CD4-positive, alpha-beta T cell treated with Interleukin-15 for 1 hour (primary cell): ENCODE measurements around the gene ZC3H14.

Experiments used
- DNase-seq: peaks from one replicate; pipeline ENCODE4 v3.0.0-alpha.2; 2020

ZC3H14 gene

GRCh38 chr14:88611878-88612277, 49.0 kb downstream of the ZC3H14 start:
- no peak for DNase-seq

DNA sequence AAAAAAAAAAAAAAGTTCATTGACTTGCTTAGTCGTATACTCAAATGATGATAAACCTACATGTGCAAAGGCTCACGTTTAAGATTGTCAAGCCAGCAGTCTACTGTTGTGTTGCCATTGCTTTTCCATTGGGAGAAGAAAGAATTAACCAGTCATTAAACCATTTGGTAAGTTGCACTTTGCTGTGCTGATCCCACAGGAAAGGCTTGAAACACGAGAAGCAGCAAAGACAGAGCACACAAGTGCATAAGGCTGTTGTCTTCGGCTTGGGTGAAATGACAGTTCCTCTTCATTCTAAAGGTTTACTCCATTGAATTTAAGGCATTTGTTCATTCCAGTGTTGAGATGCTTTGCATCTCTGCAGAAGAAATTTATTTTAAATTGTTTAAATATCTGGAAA, 50.1 kb downstream of the ZC3H14 start:
- DNase-seq, result no peak

DNA sequence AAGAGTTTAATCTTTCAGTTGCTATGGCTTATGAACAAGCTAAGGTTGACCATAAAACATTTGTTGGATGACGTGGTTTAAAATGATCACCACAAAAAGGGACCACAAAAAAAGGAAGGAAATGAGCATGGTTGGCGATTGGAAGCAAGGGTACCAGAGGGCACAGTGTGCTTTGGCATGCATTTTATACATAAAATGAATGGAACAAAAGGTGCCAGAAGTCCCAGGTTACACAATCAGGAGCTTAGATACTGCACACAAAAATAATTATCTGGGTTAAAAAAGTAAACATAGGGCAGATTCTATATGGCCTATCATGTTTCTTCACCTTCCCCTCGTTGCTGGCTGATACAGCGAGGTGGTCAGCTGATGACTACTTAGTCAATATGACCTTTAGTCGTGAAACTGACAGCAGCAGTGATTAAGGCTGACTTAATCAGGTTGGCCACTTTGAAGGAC, 50.7 kb downstream of the ZC3H14 start:
- DNase-seq, result no peak

- no peak for DNase-seq
These were observed 51.5 kb downstream of the ZC3H14 start for GRCh38 chr14:88614218-88614907.

GRCh38 chr14:88616697-88617096, 53.9 kb downstream of the ZC3H14 start:
- DNase-seq, result no peak

- DNase-seq, result no peak
These were observed 54.6 kb downstream of the ZC3H14 start for GRCh38 chr14:88617479-88617878.

DNA sequence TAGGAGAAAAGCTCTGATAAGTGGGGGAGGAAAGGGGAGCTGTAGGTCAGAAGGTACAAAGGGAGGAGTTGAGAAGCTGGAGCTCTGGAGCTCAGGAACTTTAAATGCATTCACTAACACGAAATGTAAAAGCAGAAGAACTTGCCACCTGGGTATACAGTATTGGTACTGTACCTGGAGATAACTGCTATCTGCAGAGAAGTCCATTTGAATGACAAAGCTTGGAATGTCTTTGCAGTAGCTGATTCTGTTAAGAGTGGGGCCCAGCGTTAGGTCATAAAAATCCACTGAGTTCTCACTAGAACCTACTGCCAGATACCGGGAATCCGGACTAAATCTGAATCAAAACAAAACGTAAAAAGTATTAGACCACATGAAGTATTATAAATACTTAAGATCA, 55.6 kb downstream of the ZC3H14 start:
- no peak for DNase-seq

- DNase-seq, result no peak
These were observed 58.3 kb downstream of the ZC3H14 start for GRCh38 chr14:88621100-88621499.

DNA sequence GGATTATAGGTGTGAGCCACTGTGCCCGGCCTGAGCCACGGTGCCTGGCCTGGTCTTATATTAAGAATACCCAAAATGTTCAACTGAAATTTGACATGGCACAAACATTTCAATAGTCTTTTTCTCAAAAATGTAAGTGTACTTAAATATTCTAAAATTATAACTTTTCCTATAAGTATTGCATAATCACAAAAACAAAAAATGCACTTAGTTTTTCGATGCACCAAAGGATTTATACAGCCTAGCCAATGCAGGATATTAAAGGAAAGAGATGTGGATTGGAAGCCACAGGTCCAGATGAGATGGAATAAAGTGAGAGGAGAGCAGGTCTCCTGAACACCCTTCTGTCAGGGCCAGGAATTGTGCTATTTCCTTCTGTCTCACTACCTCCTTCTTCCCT, 62.8 kb downstream of the ZC3H14 start:
- DNase-seq, result no peak

GRCh38 chr14:88628033-88628432, 65.2 kb downstream of the ZC3H14 start:
- no peak for DNase-seq

GRCh38 chr14:88628462-88628861, 65.6 kb downstream of the ZC3H14 start:
- DNase-seq, result no peak

DNA sequence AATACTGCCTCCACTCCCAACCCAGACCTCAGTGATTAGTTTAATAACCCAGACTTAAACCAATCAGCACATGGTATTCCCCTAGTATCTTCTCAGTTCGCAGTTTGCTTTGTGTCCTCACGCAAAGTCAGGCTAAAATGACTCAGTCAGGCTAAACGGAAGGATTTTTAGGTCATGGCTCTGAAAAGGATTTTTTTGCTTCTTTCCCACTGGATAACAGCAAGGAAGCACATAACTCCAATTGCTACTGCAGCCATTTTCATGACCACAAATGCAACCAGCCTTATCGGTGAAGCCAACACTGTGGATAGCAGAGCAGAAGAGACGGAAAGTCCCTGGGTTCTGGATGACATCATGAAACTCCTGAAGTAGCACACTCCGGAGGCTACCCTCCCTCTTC, 67.7 kb downstream of the ZC3H14 start:
- no peak for DNase-seq

DNA sequence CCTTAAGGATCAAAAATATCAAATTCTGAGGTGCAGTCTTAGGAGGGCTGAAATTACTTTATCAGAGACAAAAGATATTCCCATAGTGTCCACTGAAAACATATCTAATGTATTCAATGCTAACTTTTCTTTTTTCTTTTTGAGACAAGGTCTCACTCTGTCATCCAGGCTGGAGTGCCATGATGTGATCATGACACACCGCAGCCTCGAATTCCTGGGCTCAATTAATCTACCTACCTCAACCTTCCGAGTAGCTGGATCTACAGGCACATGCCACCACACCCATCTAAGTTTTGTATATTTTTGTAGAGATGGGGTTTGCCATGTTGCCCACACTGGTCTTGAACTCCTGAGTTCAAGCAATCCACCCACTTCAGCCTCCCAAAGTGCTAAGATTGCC, 68.3 kb downstream of the ZC3H14 start:
- no peak for DNase-seq

DNA sequence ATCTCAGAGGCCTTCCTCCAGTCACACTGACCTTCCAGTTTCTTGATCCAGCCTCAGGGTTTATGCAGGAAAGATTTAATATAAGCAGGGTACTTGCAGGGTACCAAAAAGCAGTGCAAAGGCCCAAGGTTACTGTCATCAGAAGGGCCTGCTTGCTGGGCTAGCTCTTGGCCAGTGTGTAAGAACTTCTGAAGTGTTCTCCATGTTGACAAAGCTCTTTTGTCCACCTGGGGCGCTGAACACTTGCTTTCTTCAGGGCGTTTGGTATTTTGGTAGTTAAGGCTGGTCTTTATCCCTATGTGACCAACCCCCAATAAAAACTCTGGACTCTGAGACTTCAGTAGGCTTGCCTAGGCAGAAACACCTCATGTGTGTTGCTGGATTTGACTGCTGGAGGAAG, 69.7 kb downstream of the ZC3H14 start:
- DNase-seq, result no peak

GRCh38 chr14:88639221-88639620, 76.4 kb downstream of the ZC3H14 start:
- DNase-seq, result no peak

- no peak for DNase-seq
These were observed 97.2 kb downstream of the ZC3H14 start for GRCh38 chr14:88660056-88660455.

- peak; percentile 61 for DNase-seq
These were observed 104.9 kb downstream of the ZC3H14 start for GRCh38 chr14:88667555-88668273.

DNA sequence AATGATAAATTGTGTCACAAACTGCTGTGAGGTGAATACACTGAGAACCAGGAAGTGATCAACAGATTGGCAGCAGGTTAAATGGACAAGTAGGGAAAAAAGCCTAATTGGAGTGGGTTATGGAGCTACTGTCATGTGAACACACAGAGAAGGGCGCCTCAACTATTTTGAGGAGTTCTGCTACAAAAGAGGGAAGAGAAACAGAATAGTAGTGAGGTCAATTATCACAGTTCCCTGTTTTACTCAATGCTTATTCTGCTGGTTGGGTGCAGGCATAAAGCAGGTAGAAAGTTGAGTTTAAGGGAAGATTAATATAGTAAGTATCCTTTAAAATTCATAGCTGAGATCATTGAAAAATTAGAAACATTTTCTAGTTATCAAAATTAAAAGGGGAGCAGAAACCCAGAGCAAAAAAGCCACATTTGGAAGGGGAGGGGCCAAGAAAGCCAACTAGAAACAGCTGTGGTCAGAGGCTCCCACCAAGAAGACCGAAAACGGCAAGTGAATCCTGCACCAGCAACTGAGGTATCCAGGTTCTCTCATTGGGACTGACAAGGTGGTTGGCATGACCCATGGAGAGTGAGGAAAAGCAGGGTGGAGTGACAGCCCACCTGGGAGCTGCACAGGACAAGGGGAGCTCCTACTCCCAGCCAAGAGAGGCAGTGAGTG, 105.7 kb downstream of the ZC3H14 start:
- no peak for DNase-seq

- DNase-seq, result no peak
These were observed 106.5 kb downstream of the ZC3H14 start for GRCh38 chr14:88669346-88669745.
